ENCODE results near the gene RASA2. TPM values are rescaled to one million over a fixed set of nuclear protein-coding genes. Genes with fewer than 3 reads are reported as not detected.
"Not testable (repeated sequence)": the region's sequence is repeated elsewhere in the genome, so short reads cannot be mapped to it uniquely, and the experiment has no call there.

Gene RASA2
- total RNA-seq, 1 donor from 2014 or later, result 21.5 TPM

- DNase-seq (ENCODE audit: low spot score, unreplicated experiment), result no peak
These were observed 136.9 kb downstream of the RASA2 start for GRCh38 chr3:141623691-141624090.

GRCh38 chr3:141625506-141625905 lies 138.7 kb downstream of the RASA2 start:
- Mint-ChIP-seq H3K27me3 (no peaks in the 10 kb centered on the region), H3K4me1 (ENCODE audit: low read depth) (peaks cover 17% of the 10 kb centered on the region), H3K4me3 (ENCODE audit: low read depth) (no peak overlapping the region), H3K36me3 (ENCODE audit: insufficient read depth) (peaks cover 13% of the 10 kb centered on the region), H3K27ac (no peak overlapping the region), H3K9me3 (ENCODE audit: low read depth) (peaks cover 12% of the 10 kb centered on the region)
- no peak for TF ChIP-seq CTCF (IDR thresholded peaks at IDR 0.05; ENCODE audit: unreplicated experiment)
- DNase-seq (ENCODE audit: low spot score, unreplicated experiment), result no peak

More at GRCh38 chr3:141623691-141624090, 136.9 kb downstream of the RASA2 start:
- Mint-ChIP-seq H3K9me3 (ENCODE audit: low read depth) (peaks cover 5% of the 10 kb centered on the region), H3K4me1 (ENCODE audit: low read depth) (peaks cover 3% of the 10 kb centered on the region), H3K27me3 (no peaks in the 10 kb centered on the region), H3K27ac (no peak overlapping the region), H3K36me3 (ENCODE audit: insufficient read depth) (peaks cover 5% of the 10 kb centered on the region), H3K4me3 (ENCODE audit: low read depth) (no peak overlapping the region)
- no peak for TF ChIP-seq CTCF (IDR thresholded peaks at IDR 0.05; ENCODE audit: unreplicated experiment)

- H3K36me3 Mint-ChIP-seq (ENCODE audit: insufficient read depth), result peaks cover 18% of the 10 kb centered on the region
- DNase-seq (ENCODE audit: low spot score, unreplicated experiment); H3K27me3 Mint-ChIP-seq; H3K4me3 Mint-ChIP-seq (ENCODE audit: low read depth); H3K27ac Mint-ChIP-seq: not testable (repeated sequence)
- peaks cover 30% of the 10 kb centered on the region for H3K4me1 Mint-ChIP-seq (ENCODE audit: low read depth)
- peaks cover 14% of the 10 kb centered on the region for H3K9me3 Mint-ChIP-seq (ENCODE audit: low read depth)
These were observed 141.5 kb downstream of the RASA2 start for GRCh38 chr3:141628334-141628733.

GRCh38 chr3:141628868-141629441 lies 142.1 kb downstream of the RASA2 start:
- H3K9me3 Mint-ChIP-seq (ENCODE audit: low read depth), result peaks cover 14% of the 10 kb centered on the region
- H3K27me3 Mint-ChIP-seq; H3K4me3 Mint-ChIP-seq (ENCODE audit: low read depth); DNase-seq (ENCODE audit: low spot score, unreplicated experiment): not testable (repeated sequence)
- peak overlapping the region; percentile 97 for H3K27ac Mint-ChIP-seq
- peaks cover 18% of the 10 kb centered on the region for H3K36me3 Mint-ChIP-seq (ENCODE audit: insufficient read depth)
- H3K4me1 Mint-ChIP-seq (ENCODE audit: low read depth), result peaks cover 31% of the 10 kb centered on the region

GRCh38 chr3:141629976-141630375 lies 143.1 kb downstream of the RASA2 start:
- peaks cover 18% of the 10 kb centered on the region for H3K36me3 Mint-ChIP-seq (ENCODE audit: insufficient read depth)
- no peak for DNase-seq (ENCODE audit: low spot score, unreplicated experiment)
- H3K4me1 Mint-ChIP-seq (ENCODE audit: low read depth), result peaks cover 31% of the 10 kb centered on the region
- peak overlapping the region; percentile 97 for H3K27ac Mint-ChIP-seq
- no peaks in the 10 kb centered on the region for H3K27me3 Mint-ChIP-seq
- H3K9me3 Mint-ChIP-seq (ENCODE audit: low read depth), result peaks cover 14% of the 10 kb centered on the region
- TF ChIP-seq CTCF (IDR thresholded peaks at IDR 0.05; ENCODE audit: unreplicated experiment), result no peak
- no peak overlapping the region for H3K4me3 Mint-ChIP-seq (ENCODE audit: low read depth)

GRCh38 chr3:141632779-141633374 lies 146.1 kb downstream of the RASA2 start:
- no peaks in the 10 kb centered on the region for H3K27me3 Mint-ChIP-seq
- no peak for DNase-seq (ENCODE audit: low spot score, unreplicated experiment)
- TF ChIP-seq CTCF (IDR thresholded peaks at IDR 0.05; ENCODE audit: unreplicated experiment), result peak; percentile 21
- no peak overlapping the region for H3K27ac Mint-ChIP-seq
- no peak overlapping the region for H3K4me3 Mint-ChIP-seq (ENCODE audit: low read depth)
- H3K9me3 Mint-ChIP-seq (ENCODE audit: low read depth), result peaks cover 14% of the 10 kb centered on the region
- H3K4me1 Mint-ChIP-seq (ENCODE audit: low read depth), result peaks cover 31% of the 10 kb centered on the region
- H3K36me3 Mint-ChIP-seq (ENCODE audit: insufficient read depth), result peaks cover 16% of the 10 kb centered on the region

Data from progenitor cell of endocrine pancreas (in vitro differentiated cells).